Left renal pelvis (tissue), 4 donors: ENCODE data around the gene OVOL3. TPM values are rescaled to one million over a fixed set of nuclear protein-coding genes. Genes with fewer than 3 reads are reported as not detected.
"Not testable (repeated sequence)": the region's sequence is repeated elsewhere in the genome, so short reads cannot be mapped to it uniquely, and the experiment has no call there.

Experiments used
- DNase-seq, 4 donors: peaks; one replicate each; pipeline ENCODE4 v3.0.0-alpha.2; 2013; ENCODE audit warnings: low read depth in 4 of 4, low spot score in 3 of 4
- polyA plus RNA-seq, 4 donors: library from polyadenylated mRNA; unstranded; fragments of 120-200 nt; gene quantifications; one replicate each; pipeline ENCODE4 v1.2.1, GENCODE V29; 2013; ENCODE audit not compliant: insufficient read length in 4 of 4

OVOL3 gene
- polyA plus RNA-seq: not detected

GRCh38 chr19:36110487-36111199 is at the start of gene OVOL3:
Gene OVOL3, plus strand, starts transcription at chr19:36111143. Its CDS starts 60 bp downstream, at chr19:36111203.
- no peak for DNase-seq

- no peak for DNase-seq
Observed at GRCh38 chr19:36061367-36061766, 49.6 kb upstream of the OVOL3 start.

- no peak for DNase-seq
Observed at GRCh38 chr19:36064826-36065225, 46.1 kb upstream of the OVOL3 start.

- no peak for DNase-seq
Observed at GRCh38 chr19:36067681-36068080, 43.3 kb upstream of the OVOL3 start.

- DNase-seq: not testable (repeated sequence)
Observed at GRCh38 chr19:36068810-36069499, 42.0 kb upstream of the OVOL3 start.

- no peak for DNase-seq
Observed at GRCh38 chr19:36072081-36072480, 38.9 kb upstream of the OVOL3 start.

- DNase-seq: no peak
Observed at GRCh38 chr19:36073121-36073876, 37.6 kb upstream of the OVOL3 start.

- DNase-seq: no peak
Observed at GRCh38 chr19:36079389-36079945, 31.5 kb upstream of the OVOL3 start.

- DNase-seq: no peak
Observed at GRCh38 chr19:36081385-36081784, 29.6 kb upstream of the OVOL3 start.

- no peak for DNase-seq
Observed at GRCh38 chr19:36081894-36082293, 29.0 kb upstream of the OVOL3 start.

- DNase-seq: no peak
Observed at GRCh38 chr19:36082916-36083315, 28.0 kb upstream of the OVOL3 start.

GRCh38 chr19:36084231-36085009 is 26.5 kb upstream of the OVOL3 start:
- no peak for DNase-seq

- DNase-seq: no peak
Observed at GRCh38 chr19:36086326-36086725, 24.6 kb upstream of the OVOL3 start.

GRCh38 chr19:36089847-36090246 is 21.1 kb upstream of the OVOL3 start:
- DNase-seq: no peak

- no peak for DNase-seq
Observed at GRCh38 chr19:36090910-36091695, 19.8 kb upstream of the OVOL3 start.

- no peak for DNase-seq
Observed at GRCh38 chr19:36092566-36092965, 18.4 kb upstream of the OVOL3 start.

GRCh38 chr19:36093146-36093662 is 17.7 kb upstream of the OVOL3 start:
- DNase-seq: no peak

GRCh38 chr19:36093687-36094086 is 17.3 kb upstream of the OVOL3 start:
- DNase-seq: no peak

- DNase-seq: no peak
Observed at GRCh38 chr19:36097036-36097435, 13.9 kb upstream of the OVOL3 start.
